HepG2 (cell line): ENCODE results near the gene HOXD1. TPM values are rescaled to one million over a fixed set of nuclear protein-coding genes. Genes with fewer than 3 reads are reported as not detected.

Experiments
- ATM ChIP-seq: fragments of 450-650 bp; IDR thresholded peaks from 2 replicates; pipeline ENCODE4 v1.7.1; 2017; ENCODE audit warnings: mild to moderate bottlenecking, borderline replicate concordance
- CBFB ChIP-seq: sonication (generic); formaldehyde crosslinking; IDR thresholded peaks from 2 replicates; pipeline ENCODE4 v1.4.0; 2020; ENCODE audit warnings: missing genetic modification reagents
- EED ChIP-seq: sonication (generic); formaldehyde crosslinking; IDR thresholded peaks from 2 replicates; pipeline ENCODE4 v1.5.0; 2020; ENCODE audit warnings: mild to moderate bottlenecking, missing genetic modification reagents
- FIP1L1 ChIP-seq: fragments of 200-400 bp; formaldehyde crosslinking; IDR thresholded peaks from 2 replicates; pipeline ENCODE4 v1.6.1; 2018; ENCODE audit warnings: low read depth, mild to moderate bottlenecking, low read length, moderate library complexity, borderline replicate concordance; ENCODE audit not compliant: insufficient read depth
- GABPA ChIP-seq, 2 experiments: IDR thresholded peaks; 2 replicates each; pipeline ENCODE4 v1.6.1; 2011 to 2016; ENCODE audit warnings: low read depth in 2 of 2, low read length in 1 of 2, missing biosample characterization in 1 of 2, missing genetic modification characterization in 1 of 2
- JUND ChIP-seq: sonication (generic); formaldehyde crosslinking; IDR thresholded peaks from 2 replicates; pipeline ENCODE4 v1.8.0; 2022; ENCODE audit warnings: mild to moderate bottlenecking, missing genetic modification reagents
- KDM1A ChIP-seq: IDR thresholded peaks from 2 replicates; pipeline ENCODE4 v1.6.1; 2016; ENCODE audit warnings: missing compliant biosample characterization
- KLF13 ChIP-seq: sonication (generic); formaldehyde crosslinking; IDR thresholded peaks from 2 replicates; pipeline ENCODE4 v1.4.0; 2020; ENCODE audit warnings: mild to moderate bottlenecking, missing genetic modification reagents
- MBNL3 ChIP-seq: fragments of 250-450 bp; sonication (Bioruptor Pico); conservative IDR thresholded peaks from 2 replicates; pipeline ENCODE4 v1.8.0; 2022; ENCODE audit warnings: mild to moderate bottlenecking, inconsistent platforms
- MLLT10 ChIP-seq: sonication (generic); formaldehyde crosslinking; IDR thresholded peaks from 2 replicates; pipeline ENCODE4 v1.4.0; 2020; ENCODE audit warnings: missing genetic modification reagents
- MTA1 ChIP-seq: sonication (generic); formaldehyde crosslinking; IDR thresholded peaks from 2 replicates; pipeline ENCODE4 v1.4.0; 2020; ENCODE audit warnings: missing genetic modification reagents, mild to moderate bottlenecking, borderline replicate concordance
- NR2F2 ChIP-seq: IDR thresholded peaks from 2 replicates; pipeline ENCODE4 v1.6.1; 2012; ENCODE audit warnings: low read depth, inconsistent platforms, borderline replicate concordance
- STAT5B ChIP-seq: sonication (generic); formaldehyde crosslinking; IDR thresholded peaks from 2 replicates; pipeline ENCODE4 v1.4.0; 2020; ENCODE audit warnings: missing genetic modification reagents
- TEAD2 ChIP-seq: sonication (generic); formaldehyde crosslinking; IDR thresholded peaks from 2 replicates; pipeline ENCODE4 v1.9.0; 2021; ENCODE audit warnings: missing genetic modification reagents
- THRA ChIP-seq: sonication (generic); formaldehyde crosslinking; IDR thresholded peaks from 2 replicates; pipeline ENCODE4 v1.4.0; 2020; ENCODE audit warnings: missing genetic modification reagents, borderline replicate concordance
- ZBTB7A ChIP-seq: sonication (generic); formaldehyde crosslinking; IDR thresholded peaks from 2 replicates; pipeline ENCODE4 v1.8.0; 2022; ENCODE audit warnings: mild to moderate bottlenecking, missing genetic modification reagents
- ZMAT3 ChIP-seq: sonication (generic); formaldehyde crosslinking; conservative IDR thresholded peaks from 2 replicates; pipeline ENCODE4 v1.7.0; 2021; ENCODE audit warnings: missing genetic modification reagents
- ZNF205 ChIP-seq: IDR thresholded peaks from 2 replicates; pipeline ENCODE4 v1.6.1; 2018; ENCODE audit warnings: missing biosample characterization, missing genetic modification reagents
- ZNF225 ChIP-seq: sonication (generic); formaldehyde crosslinking; IDR thresholded peaks from 2 replicates; pipeline ENCODE4 v1.4.0; 2020; ENCODE audit warnings: mild to moderate bottlenecking, missing genetic modification reagents
- ZNF317 ChIP-seq: sonication (generic); formaldehyde crosslinking; IDR thresholded peaks from 2 replicates; pipeline ENCODE4 v1.5.0; 2020; ENCODE audit warnings: mild to moderate bottlenecking, missing genetic modification reagents
- ZNF460 ChIP-seq: sonication (generic); formaldehyde crosslinking; IDR thresholded peaks from 2 replicates; pipeline ENCODE4 v1.5.1; 2020; ENCODE audit warnings: missing genetic modification reagents, mild to moderate bottlenecking, borderline replicate concordance
- ZNF720 ChIP-seq: sonication (generic); formaldehyde crosslinking; IDR thresholded peaks from 2 replicates; pipeline ENCODE4 v1.4.0; 2020; ENCODE audit warnings: missing genetic modification reagents
- ZSCAN20 ChIP-seq: sonication (generic); formaldehyde crosslinking; IDR thresholded peaks from 2 replicates; pipeline ENCODE4 v1.4.0; 2020; ENCODE audit warnings: missing genetic modification reagents, mild to moderate bottlenecking, borderline replicate concordance
- polyA plus RNA-seq, 8 experiments: library from polyadenylated mRNA; depleted of rRNA in 3 of 8; stranded (reverse) in 7 of 8; unstranded in 1 of 8; fragments of >200 nt; fragmentation: Illumina TruSeq in 4 of 8; extraction: Trizol in 4 of 8; gene quantifications; 2 replicates each; pipeline versions ENCODE4 v1.2.1 to v1.2.3, GENCODE V29; 2011 to 2016; ENCODE audit warnings: low read depth in 4 of 8, missing spikeins in 1 of 8, mixed read lengths in 1 of 8; ENCODE audit not compliant: insufficient read depth in 1 of 8
- total RNA-seq, 5 experiments: library from RNA; depleted of rRNA; stranded (reverse); fragments of >200 nt; fragmentation: Illumina TruSeq; extraction: Trizol; gene quantifications; 2 replicates each; pipeline ENCODE4 v1.2.3, GENCODE V29; 2016; ENCODE audit warnings: low read depth in 1 of 5
- TF ChIP-seq, protein P1 (sequence below): sonication (generic); formaldehyde crosslinking; IDR thresholded peaks from 2 replicates; pipeline ENCODE4 v1.8.0; 2022; ENCODE audit warnings: mild to moderate bottlenecking, missing genetic modification reagents, moderate library complexity

HOXD1 gene
- total and polyA plus RNA-seq, 2 of the 13 experiments (the other 11 are each of a cell fraction or from before 2014, with no cell fraction given): 10.0 to 22.3 TPM

DNA sequence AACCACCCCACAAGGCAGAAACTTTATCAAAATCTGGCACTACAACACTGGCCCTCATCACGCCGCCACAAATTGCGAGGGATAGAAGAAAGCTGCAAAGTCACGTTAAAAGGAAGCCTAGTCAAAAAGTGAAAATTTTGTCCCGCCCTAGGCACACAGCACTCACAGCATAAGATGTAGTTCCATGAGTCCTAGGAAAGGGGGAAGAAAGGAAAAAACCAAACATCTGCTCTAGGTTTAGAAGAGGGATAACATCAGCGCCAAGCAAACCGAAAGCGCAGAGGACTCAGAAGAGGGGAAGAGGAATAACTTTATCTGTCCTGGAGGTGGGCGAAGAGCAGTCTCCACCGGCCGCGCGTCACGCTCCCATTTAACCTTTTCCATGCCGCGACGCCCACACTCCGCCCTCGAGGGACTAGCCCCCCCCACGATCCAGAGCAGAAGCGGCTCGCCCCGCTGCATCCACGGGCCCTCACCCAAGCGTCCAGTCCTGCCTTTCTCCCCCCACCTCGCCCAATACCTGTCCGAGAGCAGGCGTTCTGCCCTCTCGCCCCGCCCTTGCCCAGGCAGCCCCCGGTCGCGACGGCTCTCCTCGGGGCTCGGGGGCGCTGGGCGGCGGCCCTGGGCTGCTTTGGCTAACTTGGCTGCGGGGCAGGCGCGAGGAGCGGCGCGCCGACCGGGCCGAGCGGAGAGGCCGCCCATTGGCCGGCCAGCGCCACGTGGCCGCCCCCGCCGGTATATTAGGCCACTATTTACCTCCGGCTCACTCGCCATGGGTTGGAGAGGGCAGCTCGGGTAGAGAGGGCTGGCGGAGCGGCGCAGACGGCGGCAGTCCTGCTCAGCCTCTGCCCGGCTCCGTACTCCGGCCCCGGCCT is at the start of gene HOXD1 (continued):
- TF ChIP-seq FIP1L1 (no peak), ZBTB7A (CRISPR knock-in tag) (no peak), TEAD2 (CRISPR knock-in tag) (no peak), MLLT10 (CRISPR knock-in tag) (no peak), MTA1 (peak; percentile 67; the same call in 1 of the 2 replicates), ATM (no peak), KDM1A (CRISPR knock-in tag) (no peak), KLF13 (CRISPR knock-in tag) (no peak), ZNF205 (CRISPR knock-in tag) (0 out of 2 replicates have a peak, but pooled peaks have one; percentile 55), EED (CRISPR knock-in tag) (peak; percentile 78; the same call in 1 of the 2 replicates), NR2F2 (no peak), ZNF460 (CRISPR knock-in tag) (no peak), ZMAT3 (CRISPR knock-in tag) (no peak; the same call in none of the 2 replicates), CBFB (CRISPR knock-in tag) (peak; percentile 23; the same call in 1 of the 2 replicates), THRA (CRISPR knock-in tag) (peak; percentile 7; the same call in 1 of the 2 replicates), ZNF225 (CRISPR knock-in tag) (peak; percentile 80; the same call in 1 of the 2 replicates), STAT5B (CRISPR knock-in tag) (no peak), ZSCAN20 (no peak), ZNF317 (0 out of 2 replicates have a peak, but pooled peaks have one; percentile 24), ZNF720 (CRISPR knock-in tag) (no peak), JUND (CRISPR knock-in tag) (no peak), GABPA (IDR thresholded peaks at IDR 0.05; ENCODE audit: low read depth, low read length) (no peak), GABPA (CRISPR knock-in tag; IDR thresholded peaks at IDR 0.05; ENCODE audit: low read depth) (no peak), MBNL3 (CRISPR knock-in tag) (no peak)
- TF ChIP-seq, protein P1, sequence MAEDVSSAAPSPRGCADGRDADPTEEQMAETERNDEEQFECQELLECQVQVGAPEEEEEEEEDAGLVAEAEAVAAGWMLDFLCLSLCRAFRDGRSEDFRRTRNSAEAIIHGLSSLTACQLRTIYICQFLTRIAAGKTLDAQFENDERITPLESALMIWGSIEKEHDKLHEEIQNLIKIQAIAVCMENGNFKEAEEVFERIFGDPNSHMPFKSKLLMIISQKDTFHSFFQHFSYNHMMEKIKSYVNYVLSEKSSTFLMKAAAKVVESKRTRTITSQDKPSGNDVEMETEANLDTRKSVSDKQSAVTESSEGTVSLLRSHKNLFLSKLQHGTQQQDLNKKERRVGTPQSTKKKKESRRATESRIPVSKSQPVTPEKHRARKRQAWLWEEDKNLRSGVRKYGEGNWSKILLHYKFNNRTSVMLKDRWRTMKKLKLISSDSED (CRISPR knock-in tag): no peak; the same call in 1 of the 2 replicates
